GM21381 (cell line): ENCODE results near the gene SERPING1.

Source experiments
- ATAC-seq: cut with Tn5 transposase; IDR thresholded peaks from one replicate; pipeline ENCODE4 v1.9.1; 2021; ENCODE audit warnings: mild to moderate bottlenecking, moderate library complexity; ENCODE audit not compliant: unreplicated experiment

Gene SERPING1

DNA sequence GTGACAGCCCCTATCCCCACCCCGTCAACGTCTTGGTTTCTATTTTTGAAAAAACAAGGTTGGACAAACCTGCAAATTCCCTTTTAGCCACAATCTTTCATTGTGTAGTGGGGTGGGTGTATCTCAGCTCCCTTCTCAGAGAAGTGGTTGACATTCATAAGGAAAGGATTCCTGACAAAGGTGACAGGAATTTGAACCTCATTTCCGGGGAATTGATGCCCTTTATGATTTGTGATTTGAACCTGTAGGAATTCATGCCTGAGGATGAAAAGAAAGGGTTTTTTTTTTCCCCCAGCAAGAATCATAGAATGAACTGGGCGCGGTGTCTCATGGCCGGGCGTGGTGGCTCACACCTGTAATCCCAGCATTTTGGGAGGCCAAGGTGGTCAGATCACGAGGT, 37.8 kb downstream of the SERPING1 start:
- no peak for ATAC-seq

DNA sequence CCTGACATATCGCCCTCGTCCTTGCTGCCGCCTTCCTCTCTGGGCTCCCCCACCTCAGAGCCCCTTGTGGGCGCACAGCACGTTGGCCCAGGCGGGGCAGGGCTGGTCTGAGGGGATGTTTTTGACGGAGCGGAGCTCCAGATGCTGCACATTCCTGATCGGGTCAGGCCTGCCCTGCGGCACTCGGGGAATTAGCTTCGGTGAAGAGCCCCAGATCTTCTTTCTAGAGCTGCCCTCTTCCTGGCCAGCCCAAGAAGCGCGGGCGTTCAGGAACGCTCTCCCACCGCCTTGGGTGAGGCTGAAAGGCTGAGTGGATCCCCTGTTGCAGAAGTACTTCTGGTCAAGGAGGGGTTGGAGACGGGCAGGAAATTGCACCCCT, 40.1 kb downstream of the SERPING1 start:
- ATAC-seq, result no peak

GRCh38 chr11:57638005-57638781, 40.7 kb downstream of the SERPING1 start:
- ATAC-seq, result peak; percentile 46

GRCh38 chr11:57638811-57639320, 41.4 kb downstream of the SERPING1 start:
- no peak for ATAC-seq

DNA sequence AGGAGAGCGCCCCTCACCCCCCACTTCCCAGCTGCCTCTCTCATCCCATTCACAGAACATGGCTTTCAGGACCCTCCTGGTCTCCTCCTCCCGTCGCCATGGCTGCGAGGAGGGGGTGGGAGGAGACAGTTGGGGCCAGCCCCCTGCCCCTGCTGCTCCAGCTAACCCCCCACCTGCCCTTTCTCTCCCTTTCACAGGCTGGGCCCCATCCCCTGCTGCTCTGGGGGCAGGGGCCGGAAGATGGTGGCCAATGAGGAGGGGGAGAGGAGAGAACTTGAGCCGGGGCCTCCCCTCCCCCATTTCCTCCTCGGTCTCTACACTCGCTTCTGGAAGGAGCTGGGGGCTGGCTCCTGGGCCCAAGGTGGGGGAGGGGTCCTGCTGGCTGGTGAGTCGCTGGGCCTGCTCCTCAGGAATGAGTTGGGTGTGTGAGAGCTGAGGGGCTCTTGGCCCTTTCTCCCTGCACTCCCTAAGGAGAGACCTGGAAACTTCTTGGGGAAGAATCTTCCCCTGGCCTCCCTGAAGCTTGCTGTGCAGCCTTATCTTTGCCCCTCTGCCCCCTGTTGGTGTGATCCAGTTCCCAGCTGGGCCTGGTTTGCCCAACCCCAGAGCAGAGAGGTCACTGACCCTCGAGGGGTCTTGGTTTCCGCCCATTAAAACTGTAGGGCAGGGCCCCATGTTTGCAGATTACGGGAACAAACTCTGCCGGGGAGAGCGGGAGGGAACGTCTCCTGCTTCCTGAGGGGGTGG, 42.0 kb downstream of the SERPING1 start:
- no peak for ATAC-seq

GRCh38 chr11:57640068-57640800, 42.7 kb downstream of the SERPING1 start:
- ATAC-seq, result no peak

GRCh38 chr11:57641011-57641807, 43.7 kb downstream of the SERPING1 start:
- ATAC-seq, result no peak

DNA sequence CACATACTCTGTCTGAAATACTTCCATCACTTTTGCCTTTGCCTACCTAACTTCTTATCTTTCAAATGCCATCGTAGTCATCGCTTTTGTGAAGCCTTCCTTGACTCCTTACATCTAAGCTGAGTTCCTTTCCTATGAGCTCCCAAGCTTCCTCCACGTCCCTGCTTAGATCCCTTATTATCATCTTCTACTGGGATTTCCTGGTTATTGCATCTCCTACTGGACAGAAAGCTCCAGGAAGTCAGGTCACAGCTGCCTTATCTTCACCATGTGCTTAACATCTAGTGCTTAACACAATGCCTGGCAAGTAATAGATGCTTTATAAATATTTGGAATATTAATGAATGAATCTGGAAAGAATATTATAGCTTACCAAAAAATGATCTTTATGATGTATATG, 46.3 kb downstream of the SERPING1 start:
- ATAC-seq, result no peak

- peak; percentile 67 for ATAC-seq
Observed at GRCh38 chr11:57644748-57645688, 47.5 kb downstream of the SERPING1 start.

GRCh38 chr11:57645689-57646085, 48.2 kb downstream of the SERPING1 start:
- ATAC-seq, result no peak

- no peak for ATAC-seq
Observed at GRCh38 chr11:57646194-57646798, 48.8 kb downstream of the SERPING1 start.

- no peak for ATAC-seq
Observed at GRCh38 chr11:57646799-57647303, 49.4 kb downstream of the SERPING1 start.

GRCh38 chr11:57647372-57647771, 49.9 kb downstream of the SERPING1 start:
- no peak for ATAC-seq

DNA sequence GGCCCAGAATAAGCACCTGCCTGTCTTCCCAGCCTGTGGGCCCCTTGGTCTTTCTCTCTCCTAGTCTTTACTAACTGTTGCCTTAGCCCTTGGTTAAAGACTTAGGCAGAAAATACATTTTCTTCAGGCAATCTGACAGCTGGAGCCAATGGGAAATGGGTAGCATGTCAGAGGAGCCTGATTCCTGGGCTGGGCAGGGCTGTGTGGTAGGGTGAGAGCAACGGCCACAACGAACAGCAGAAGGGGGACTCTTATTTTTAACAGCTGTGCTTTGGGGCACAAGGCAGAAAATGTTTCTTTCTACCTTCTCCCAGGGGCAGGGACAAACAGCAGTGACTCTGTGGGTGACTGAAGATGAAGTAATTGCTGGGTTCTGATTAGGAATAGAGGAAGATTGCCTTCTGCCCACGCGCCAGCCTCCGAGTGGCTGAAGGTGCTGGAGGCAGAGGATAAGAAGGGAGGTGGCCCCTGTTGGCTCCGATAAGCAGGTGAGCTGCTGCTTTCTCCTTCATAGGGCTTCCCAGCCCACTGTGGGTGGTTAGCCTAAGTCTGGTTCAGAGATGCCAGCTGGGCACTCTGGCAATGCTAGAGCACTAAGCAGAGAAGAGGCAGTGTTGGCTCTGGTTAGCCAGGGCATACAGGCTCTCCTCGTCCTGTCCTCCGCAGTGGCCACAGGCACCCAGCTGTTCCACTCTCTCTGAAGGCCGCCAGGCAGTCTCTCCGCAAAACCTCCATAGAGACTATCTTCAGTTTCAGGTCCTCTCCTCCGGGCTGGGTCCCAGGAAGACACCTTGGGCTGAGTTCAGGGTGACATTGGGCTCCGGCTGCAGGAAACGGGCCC, 50.7 kb downstream of the SERPING1 start:
- no peak for ATAC-seq

DNA sequence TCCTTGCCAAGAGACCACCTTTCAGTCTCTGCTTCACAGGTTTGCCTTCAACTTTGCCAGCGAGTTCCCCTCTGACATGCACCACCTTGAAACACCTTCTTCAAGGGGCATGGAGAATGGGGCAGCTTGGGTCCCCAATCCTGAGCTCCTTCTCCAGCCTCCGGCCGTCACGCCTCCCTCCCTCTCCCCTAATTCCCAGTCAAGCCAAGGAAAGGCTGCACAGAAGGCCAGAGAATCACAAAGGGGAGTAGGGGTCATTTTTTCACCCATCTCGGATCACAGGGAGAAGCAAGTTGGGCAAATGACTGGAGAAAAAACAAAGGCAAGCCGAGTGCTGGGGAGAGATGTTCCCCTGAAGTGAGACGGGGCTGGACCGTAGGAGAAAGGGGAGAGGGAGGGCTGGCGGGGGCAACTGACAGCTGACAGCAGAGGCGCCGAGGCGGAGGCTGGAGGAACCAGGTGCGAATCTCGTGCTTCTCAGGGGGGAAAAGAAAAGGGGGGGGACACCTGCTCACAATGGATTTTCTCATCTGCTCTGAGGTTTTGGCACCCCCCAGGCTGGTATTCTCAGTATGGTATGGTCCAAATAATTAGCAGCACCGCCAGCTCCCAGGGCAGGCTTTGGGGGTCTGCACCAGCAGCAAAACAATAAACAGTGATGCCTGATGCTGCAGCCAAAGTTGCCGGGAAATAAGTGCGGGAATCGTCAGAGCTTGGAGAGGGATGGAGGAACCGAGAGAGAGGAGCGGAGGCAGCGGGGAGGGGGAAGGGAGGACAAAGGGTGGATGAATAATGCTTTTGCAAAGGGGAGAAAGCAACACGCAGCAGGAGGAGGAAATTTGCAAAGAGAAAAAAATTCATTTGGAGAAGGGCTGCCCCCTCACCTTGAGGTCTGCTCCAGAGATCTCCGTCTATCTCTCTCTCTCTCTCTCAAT, 51.6 kb downstream of the SERPING1 start:
- ATAC-seq, result no peak

GRCh38 chr11:57649826-57650738, 52.6 kb downstream of the SERPING1 start, which contains the start of gene YPEL4:
Gene YPEL4, minus strand, starts transcription at chr11:57649912. Its CDS starts 2,805 bp downstream, at chr11:57647107.
- ATAC-seq, result no peak
